ENCODE measurements around the gene PPP1R12B.
"Not testable (repeated sequence)": the region's sequence is repeated elsewhere in the genome, so short reads cannot be mapped to it uniquely, and the experiment has no call there.

The PPP1R12B gene

GRCh38 chr1:202585590-202585933 lies 237.1 kb downstream of the PPP1R12B start:
- no peak for DNase-seq (ENCODE audit: low spot score)

- no peak for DNase-seq (ENCODE audit: low spot score)
Measured at GRCh38 chr1:202586018-202586821, 237.7 kb downstream of the PPP1R12B start.

GRCh38 chr1:202586871-202587270 lies 238.4 kb downstream of the PPP1R12B start:
- no peak for DNase-seq (ENCODE audit: low spot score)

- DNase-seq (ENCODE audit: low spot score): no peak
Measured at GRCh38 chr1:202587859-202588485, 239.5 kb downstream of the PPP1R12B start.

- DNase-seq (ENCODE audit: low spot score): no peak
Measured at GRCh38 chr1:202588503-202589189, 240.1 kb downstream of the PPP1R12B start.

- peak; percentile 95 for DNase-seq (ENCODE audit: low spot score)
Measured at GRCh38 chr1:202589190-202589930, 240.9 kb downstream of the PPP1R12B start.

GRCh38 chr1:202590126-202590525 lies 241.6 kb downstream of the PPP1R12B start:
- no peak for DNase-seq (ENCODE audit: low spot score)

GRCh38 chr1:202590975-202591411 lies 242.5 kb downstream of the PPP1R12B start:
- no peak for DNase-seq (ENCODE audit: low spot score)

- DNase-seq (ENCODE audit: low spot score): no peak
Measured at GRCh38 chr1:202591515-202591914, 243.0 kb downstream of the PPP1R12B start.

GRCh38 chr1:202592146-202592545 lies 243.6 kb downstream of the PPP1R12B start:
- no peak for DNase-seq (ENCODE audit: low spot score)

- no peak for DNase-seq (ENCODE audit: low spot score)
Measured at GRCh38 chr1:202593845-202594244, 245.3 kb downstream of the PPP1R12B start.

- no peak for DNase-seq (ENCODE audit: low spot score)
Measured at GRCh38 chr1:202596638-202597037, 248.1 kb downstream of the PPP1R12B start.

GRCh38 chr1:202597090-202597761 lies 248.7 kb downstream of the PPP1R12B start:
- DNase-seq (ENCODE audit: low spot score): no peak

- DNase-seq (ENCODE audit: low spot score): peak; percentile 90
Measured at GRCh38 chr1:202599669-202600431, 251.4 kb downstream of the PPP1R12B start.

- DNase-seq (ENCODE audit: low spot score): no peak
Measured at GRCh38 chr1:202600432-202601041, 252.0 kb downstream of the PPP1R12B start.

GRCh38 chr1:202603435-202603834 lies 254.9 kb downstream of the PPP1R12B start:
- DNase-seq (ENCODE audit: low spot score): no peak

GRCh38 chr1:202605515-202605914 lies 257.0 kb downstream of the PPP1R12B start:
- DNase-seq (ENCODE audit: low spot score): no peak

- not testable (repeated sequence) for DNase-seq (ENCODE audit: low spot score)
Measured at GRCh38 chr1:202612036-202612435, 263.5 kb downstream of the PPP1R12B start.

- DNase-seq (ENCODE audit: low spot score): no peak
Measured at GRCh38 chr1:202613571-202613970, 265.1 kb downstream of the PPP1R12B start.

All from GM03348 (cell line).